OCI-LY3 (cell line): ENCODE results near the gene TSPOAP1.
"Not testable (repeated sequence)": the region's sequence is repeated elsewhere in the genome, so short reads cannot be mapped to it uniquely, and the experiment has no call there.

Experiments
- H2AFZ ChIP-seq: fragments of 200-600, 300-600 bp; shearing (Covaris generic); 2 replicates; pipeline ENCODE4 v1.6.0; 2014; ENCODE audit warnings: antibody characterized with exemption, low read depth, low read length
- H3K27ac ChIP-seq: fragments of 200-600, 300-600 bp; sonication (generic); 2 replicates; pipeline ENCODE4 v1.5.1; 2014; ENCODE audit warnings: mild to moderate bottlenecking, low read length, moderate library complexity, mixed read lengths
- H3K27me3 ChIP-seq: fragments of 200-600, 300-600 bp; sonication (generic); 2 replicates; pipeline ENCODE4 v1.6.1; 2014; ENCODE audit warnings: low read depth, low read length, mixed read lengths
- H3K36me3 ChIP-seq: fragments of 200-600, 300-600 bp; sonication (generic); replicated peaks from 2 replicates; pipeline ENCODE3; 2014; ENCODE audit warnings: low read depth, low read length, mixed read lengths
- H3K4me1 ChIP-seq: fragments of 300-600, 200-600 bp; sonication (generic); 2 replicates; pipeline ENCODE4 v1.6.1; 2014; ENCODE audit warnings: low read length, mixed read lengths
- H3K4me2 ChIP-seq: fragments of 200-600, 300-600 bp; sonication (generic); 2 replicates; pipeline ENCODE4 v1.6.1; 2014; ENCODE audit warnings: low read length, mixed read lengths
- H3K4me3 ChIP-seq: fragments of 300-600, 200-600 bp; sonication (generic); 2 replicates; pipeline ENCODE4 v1.5.1; 2014; ENCODE audit warnings: antibody characterized with exemption, mild to moderate bottlenecking, low read length, moderate library complexity
- H3K79me2 ChIP-seq: fragments of 300-600, 200-600 bp; shearing (Covaris generic); 2 replicates; pipeline ENCODE4 v1.6.1; 2014; ENCODE audit warnings: mild to moderate bottlenecking, low read length, mixed read lengths
- H3K9ac ChIP-seq: fragments of 300-600, 200-600 bp; shearing (Covaris generic); 2 replicates; pipeline ENCODE4 v1.6.0; 2014; ENCODE audit warnings: mild to moderate bottlenecking, low read length, moderate library complexity
- H3K9me3 ChIP-seq: fragments of 200-600, 300-600 bp; shearing (Covaris generic); 2 replicates; pipeline ENCODE4 v1.6.1; 2014; ENCODE audit warnings: low read length, mixed read lengths; ENCODE audit not compliant: insufficient read depth
- H4K20me1 ChIP-seq: fragments of 200-600, 300-600 bp; sonication (generic); 2 replicates; pipeline ENCODE4 v1.6.1; 2016; ENCODE audit warnings: low read length, mixed read lengths; ENCODE audit not compliant: insufficient read depth
- CTCF ChIP-seq: fragments of 200-600, 300-600 bp; sonication (generic); IDR thresholded peaks from 2 replicates; pipeline ENCODE4 v1.5.1; 2014; ENCODE audit warnings: antibody characterized with exemption, low read length, low read depth
- EZH2phosphoT487 ChIP-seq: fragments of 200-600 bp; shearing (Covaris generic); IDR thresholded peaks from 2 replicates; pipeline ENCODE4 v1.6.1; 2018; ENCODE audit warnings: antibody characterized with exemption, mixed run types, low read depth

TSPOAP1 gene

GRCh38 chr17:58344791-58345157 lies 16.2 kb upstream of the TSPOAP1 start:
- peaks cover 82% of the 10 kb centered on the region for H3K79me2 ChIP-seq
- TF ChIP-seq CTCF (peak; percentile 83), EZH2phosphoT487 (no peak)
- H3K27me3 ChIP-seq, result no peaks in the 10 kb centered on the region
- peak overlapping the region; percentile 99 for H3K27ac ChIP-seq
- peaks cover 57% of the 10 kb centered on the region for H3K4me1 ChIP-seq
- peaks cover 61% of the 10 kb centered on the region for H3K36me3 ChIP-seq
- peak overlapping the region; percentile 99 for H3K9ac ChIP-seq
- H3K4me2 ChIP-seq, result peak overlapping the region; percentile 99
- no peaks in the 10 kb centered on the region for H4K20me1 ChIP-seq
- peak overlapping the region; percentile 79 for H3K4me3 ChIP-seq
- H2AFZ ChIP-seq, result no peak overlapping the region
- no peaks in the 10 kb centered on the region; the same call in 1 of the 2 replicates for H3K9me3 ChIP-seq

DNA sequence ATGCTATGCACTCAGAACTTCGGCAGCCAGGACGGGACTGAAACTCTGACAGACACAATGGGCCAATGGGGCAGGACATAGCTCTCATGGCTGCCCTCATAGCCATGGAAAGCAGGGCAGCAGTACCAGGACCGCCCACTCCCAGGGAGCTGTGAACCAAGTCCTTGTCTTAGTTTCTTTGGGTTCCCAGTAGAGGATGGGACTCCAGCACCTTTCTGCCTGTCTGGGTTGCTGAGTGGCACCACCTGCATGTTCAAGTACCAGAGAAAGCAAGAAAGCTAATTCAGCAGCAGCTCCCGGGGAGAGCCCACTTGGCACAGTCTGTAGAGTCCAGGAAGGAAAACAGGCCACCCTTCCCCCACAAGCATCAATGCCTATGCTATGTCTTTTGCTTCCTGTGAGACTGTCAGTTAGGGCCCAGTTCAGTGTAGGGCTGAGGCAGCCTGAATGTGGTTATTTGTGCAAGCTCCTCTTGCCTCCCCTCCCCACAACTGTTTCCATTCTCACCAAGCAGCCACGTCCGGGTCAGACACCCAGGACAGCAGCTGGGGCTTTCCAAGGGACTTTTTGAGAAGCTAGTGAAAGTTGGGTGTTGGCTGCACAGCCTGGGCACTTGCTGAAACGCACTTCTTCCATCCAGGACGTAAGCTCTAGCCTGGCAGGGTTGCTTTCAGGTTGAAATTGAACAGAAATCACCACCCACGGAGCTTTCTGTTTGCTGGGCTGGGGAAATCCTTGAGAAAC lies 15.6 kb upstream of the TSPOAP1 start:
- peak overlapping the region; percentile 99 for H3K4me2 ChIP-seq
- peak overlapping the region; percentile 99 for H3K27ac ChIP-seq
- no peaks in the 10 kb centered on the region for H4K20me1 ChIP-seq
- H3K36me3 ChIP-seq, result peaks cover 55% of the 10 kb centered on the region
- peak overlapping the region; percentile 99 for H3K9ac ChIP-seq
- no peaks in the 10 kb centered on the region; the same call in 1 of the 2 replicates for H3K9me3 ChIP-seq
- peak overlapping the region; percentile 79 for H3K4me3 ChIP-seq
- H3K4me1 ChIP-seq, result peaks cover 63% of the 10 kb centered on the region
- TF ChIP-seq EZH2phosphoT487, result no peak
- TF ChIP-seq CTCF, result no peak
- no peaks in the 10 kb centered on the region for H3K27me3 ChIP-seq
- peaks cover 82% of the 10 kb centered on the region for H3K79me2 ChIP-seq
- no peak overlapping the region for H2AFZ ChIP-seq

DNA sequence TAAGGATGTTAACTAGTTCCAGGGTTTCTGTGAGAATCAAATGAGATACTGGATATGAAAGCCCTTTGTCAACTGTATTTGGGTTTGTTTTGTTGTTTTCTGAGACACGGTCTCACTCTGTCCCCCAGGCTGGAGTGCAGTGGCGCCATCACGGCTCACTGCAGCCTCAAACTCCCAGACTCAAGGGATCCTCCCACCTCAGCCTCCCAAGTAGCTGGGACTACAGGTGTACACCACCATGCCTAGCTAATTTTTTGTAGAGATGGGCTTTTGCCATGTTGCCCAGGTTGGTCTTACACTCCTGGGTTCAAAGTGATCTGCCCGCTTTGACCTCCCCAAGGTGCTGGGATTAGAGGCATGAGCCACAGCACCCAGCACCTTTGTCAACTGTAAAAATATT lies 14.5 kb upstream of the TSPOAP1 start:
- H3K9ac ChIP-seq, result peak overlapping the region; percentile 99
- H3K4me1 ChIP-seq, result peaks cover 74% of the 10 kb centered on the region
- H3K9me3 ChIP-seq, result no peaks in the 10 kb centered on the region; the same call in 1 of the 2 replicates
- H3K27me3 ChIP-seq, result no peaks in the 10 kb centered on the region
- peaks cover 44% of the 10 kb centered on the region for H3K36me3 ChIP-seq
- H3K79me2 ChIP-seq, result peaks cover 86% of the 10 kb centered on the region
- peak overlapping the region; percentile 79 for H3K4me3 ChIP-seq
- peak overlapping the region; percentile 99 for H3K27ac ChIP-seq
- H4K20me1 ChIP-seq, result no peaks in the 10 kb centered on the region
- H3K4me2 ChIP-seq, result peak overlapping the region; percentile 99
- H2AFZ ChIP-seq, result no peak overlapping the region
- TF ChIP-seq EZH2phosphoT487 (no peak), CTCF (no peak)

DNA sequence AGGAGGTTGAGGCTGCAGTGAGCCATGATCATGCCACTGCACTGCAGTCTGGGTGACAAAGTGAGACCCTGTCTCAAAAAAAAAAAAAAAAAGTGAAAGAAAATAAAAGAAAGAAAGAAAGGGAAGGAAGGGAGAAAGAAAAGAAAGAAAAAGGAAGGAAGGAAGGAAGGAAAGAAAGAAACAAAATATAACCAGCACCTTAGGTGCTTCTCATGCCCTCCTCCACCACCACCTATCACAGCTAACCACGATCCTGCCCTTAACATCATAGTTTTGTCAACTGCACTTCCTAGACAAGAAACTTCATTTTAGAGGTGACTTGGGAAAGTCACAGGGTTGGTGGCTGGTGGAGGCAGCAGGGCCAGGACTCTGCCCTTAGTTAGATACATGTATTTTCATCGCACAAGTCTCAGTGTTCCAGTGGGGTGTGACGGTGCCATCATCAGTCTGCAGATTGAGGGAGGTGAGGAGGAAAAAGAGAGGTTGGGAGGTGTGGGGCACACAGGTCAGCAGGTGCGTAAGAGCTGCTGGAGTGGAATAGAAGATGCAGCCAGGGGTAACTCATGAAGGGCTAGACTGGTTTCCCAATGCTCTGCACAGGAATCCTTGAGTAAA lies 13.4 kb upstream of the TSPOAP1 start:
- Histone ChIP-seq H3K4me3 (no peak overlapping the region), H3K9ac (no peak overlapping the region), H3K4me2 (no peak overlapping the region), H3K4me1 (peaks cover 83% of the 10 kb centered on the region), H3K36me3 (peaks cover 33% of the 10 kb centered on the region), H3K27ac (0 out of 2 replicates have a peak overlapping the region, but pooled peaks have one; percentile 15), H3K79me2 (peaks cover 86% of the 10 kb centered on the region), H2AFZ (no peak overlapping the region), H3K9me3 (no peaks in the 10 kb centered on the region; the same call in 1 of the 2 replicates), H3K27me3 (no peaks in the 10 kb centered on the region), H4K20me1 (no peaks in the 10 kb centered on the region)
- TF ChIP-seq CTCF (no peak), EZH2phosphoT487 (no peak)

DNA sequence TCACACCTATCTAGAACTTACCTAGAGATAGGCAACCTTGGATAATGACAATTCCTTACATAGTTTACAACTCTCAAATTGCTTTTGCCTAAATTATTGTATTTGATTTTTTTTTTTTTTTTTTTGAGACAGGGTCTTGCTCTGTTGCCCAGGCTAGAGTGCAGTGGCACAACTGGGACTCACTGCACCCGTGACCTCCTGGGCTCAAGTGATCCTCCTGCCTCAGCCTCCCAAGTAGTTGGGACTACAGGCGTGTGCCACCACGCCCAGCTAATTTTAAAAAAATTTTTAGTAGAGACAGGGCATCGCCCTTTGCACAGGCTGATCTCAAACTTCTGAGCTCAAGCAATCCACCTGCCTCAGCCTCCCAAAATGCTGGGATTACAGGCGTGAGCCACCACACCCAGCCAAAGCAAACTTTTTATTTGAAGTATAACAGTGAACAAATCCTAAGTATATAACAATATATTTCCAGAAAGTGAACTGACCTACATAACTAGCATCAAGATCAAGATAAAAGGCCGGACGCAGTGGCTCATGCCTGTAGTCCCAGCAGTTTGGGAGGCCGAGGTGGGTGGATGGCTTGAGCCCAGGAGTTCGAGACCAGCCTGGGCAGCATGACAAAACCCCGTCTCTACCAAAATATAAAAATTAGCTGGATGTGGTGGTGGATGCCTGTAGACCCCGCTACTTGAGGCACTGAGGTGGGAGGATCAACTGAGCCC lies 12.7 kb upstream of the TSPOAP1 start:
- not testable (repeated sequence) for H4K20me1 ChIP-seq, H3K27me3 ChIP-seq, H2AFZ ChIP-seq, H3K27ac ChIP-seq, H3K9ac ChIP-seq, H3K9me3 ChIP-seq, H3K4me3 ChIP-seq
- H3K4me2 ChIP-seq, result peak overlapping the region; percentile 96; the same call in 1 of the 2 replicates
- H3K4me1 ChIP-seq, result peaks cover 89% of the 10 kb centered on the region
- peaks cover 90% of the 10 kb centered on the region for H3K79me2 ChIP-seq
- H3K36me3 ChIP-seq, result peaks cover 27% of the 10 kb centered on the region
